DOHH2 (cell line): Measurements from ENCODE around the gene SIGMAR1.
A peak's percentile ranks its signal among the peaks of the same experiment; 100 is the strongest.

Source experiments
- H3F3A ChIP-seq: fragments of 200-600 bp; sonication (generic), shearing (Covaris generic); 2 replicates; pipeline ENCODE4 v1.6.0; 2016; ENCODE audit warnings: antibody characterized with exemption, mild to moderate bottlenecking; ENCODE audit not compliant: control insufficient read depth, insufficient read depth
- H3K27ac ChIP-seq: fragments of 200-600 bp; sonication (generic); 2 replicates; pipeline ENCODE4 v1.5.1; 2014; ENCODE audit warnings: low read depth, mild to moderate bottlenecking, low read length, moderate library complexity
- H3K27me3 ChIP-seq: fragments of 200-600 bp; sonication (generic); 2 replicates; pipeline ENCODE4 v1.6.1; 2014; ENCODE audit warnings: mild to moderate bottlenecking, low read length, mixed read lengths; ENCODE audit not compliant: control insufficient read depth
- H3K36me3 ChIP-seq: fragments of 200-600 bp; sonication (generic); 2 replicates; pipeline ENCODE4 v1.6.1; 2014; ENCODE audit warnings: mild to moderate bottlenecking, low read length, moderate library complexity, mixed read lengths; ENCODE audit not compliant: control insufficient read depth
- H3K4me1 ChIP-seq: fragments of 200-600 bp; sonication (generic); 2 replicates; pipeline ENCODE4 v1.6.1; 2014; ENCODE audit warnings: mild to moderate bottlenecking, low read length, mixed read lengths; ENCODE audit not compliant: control insufficient read depth
- H3K4me2 ChIP-seq: fragments of 200-600 bp; sonication (generic); 2 replicates; pipeline ENCODE4 v1.6.0; 2014; ENCODE audit warnings: mild to moderate bottlenecking, low read length, moderate library complexity
- H3K4me3 ChIP-seq: fragments of 200-600 bp; sonication (generic); 2 replicates; pipeline ENCODE4 v1.5.1; 2014; ENCODE audit warnings: mild to moderate bottlenecking, low read length, mixed read lengths
- H3K79me2 ChIP-seq: fragments of 200-600 bp; sonication (generic); 2 replicates; pipeline ENCODE4 v1.6.1; 2014; ENCODE audit warnings: mild to moderate bottlenecking, low read length, mixed read lengths; ENCODE audit not compliant: control insufficient read depth
- H3K9me2 ChIP-seq: fragments of 200-600 bp; sonication (generic); replicated peaks from 2 replicates; pipeline ENCODE4 v1.6.1; 2014; ENCODE audit warnings: mild to moderate bottlenecking, low read length, mixed read lengths; ENCODE audit not compliant: control insufficient read depth
- H3K9me3 ChIP-seq: fragments of 200-600 bp; sonication (generic); 2 replicates; pipeline ENCODE4 v1.6.1; 2014; ENCODE audit warnings: antibody characterized with exemption, low read length, mixed read lengths; ENCODE audit not compliant: control insufficient read depth, insufficient read depth
- H4K20me1 ChIP-seq: fragments of 200-600 bp; sonication (generic); 2 replicates; pipeline ENCODE4 v1.6.0; 2014; ENCODE audit warnings: low read depth, mild to moderate bottlenecking, antibody characterized with exemption, low read length, moderate library complexity; ENCODE audit not compliant: control insufficient read depth, insufficient read depth
- CTCF ChIP-seq: fragments of 200-600 bp; sonication (generic); IDR thresholded peaks from one replicate; pipeline ENCODE4 v1.5.1; 2014; ENCODE audit warnings: antibody characterized with exemption, mild to moderate bottlenecking, low read depth, low read length; ENCODE audit not compliant: poor library complexity, severe bottlenecking
- EZH2phosphoT487 ChIP-seq: fragments of 200-600 bp; sonication (generic); IDR thresholded peaks from 2 replicates; pipeline ENCODE4 v1.6.1; 2017; ENCODE audit warnings: borderline replicate concordance, mild to moderate bottlenecking, antibody characterized with exemption, low read length, moderate library complexity, mixed read lengths

The SIGMAR1 gene

DNA sequence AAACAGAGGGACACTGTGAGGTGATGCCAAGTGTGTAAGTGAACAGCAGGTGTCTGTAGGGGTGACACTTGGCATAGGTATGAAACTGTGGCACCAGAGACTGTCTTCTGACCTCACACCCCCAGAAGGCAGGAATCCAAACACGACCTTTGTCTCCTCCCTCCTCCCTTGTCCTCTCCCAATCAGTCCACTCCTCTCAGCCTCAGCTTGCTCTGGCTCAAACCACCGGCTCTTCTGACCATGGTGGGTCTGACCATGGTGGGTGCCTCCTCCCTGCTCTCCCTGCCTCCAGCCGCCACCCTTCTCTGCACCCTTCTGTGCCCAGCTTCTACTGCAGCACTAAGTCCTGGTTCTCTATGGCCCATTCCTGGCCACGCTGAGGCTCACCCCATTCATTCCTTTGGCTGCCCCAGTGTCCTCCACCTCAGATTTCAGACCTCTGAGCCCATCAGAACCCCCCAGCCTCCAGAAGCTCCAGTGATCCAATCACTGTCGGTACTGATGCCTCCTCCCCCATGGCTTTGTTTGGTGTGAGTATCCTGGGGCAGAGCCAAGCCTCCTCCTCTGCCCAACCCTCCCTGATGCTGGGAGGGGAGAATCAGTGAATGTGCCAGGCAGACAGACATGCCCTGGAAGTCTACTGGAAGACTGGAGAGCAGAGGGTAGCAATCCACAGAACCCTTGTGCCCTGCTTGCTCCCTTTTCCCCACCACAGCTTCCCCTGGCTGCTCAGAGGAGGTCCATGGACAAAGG is 7.0 kb downstream of the SIGMAR1 start:
- H3K4me1 ChIP-seq = peaks cover 18% of the 10 kb centered on the region
- TF ChIP-seq CTCF = no peak
- TF ChIP-seq EZH2phosphoT487 = no peak
- no peak overlapping the region for H3K4me3 ChIP-seq
- H3K27ac ChIP-seq = no peak overlapping the region
- H3K4me2 ChIP-seq = no peak overlapping the region
- H3K27me3 ChIP-seq = peaks cover 47% of the 10 kb centered on the region
- no peaks in the 10 kb centered on the region for H3K9me3 ChIP-seq
- peaks cover 3% of the 10 kb centered on the region; the same call in 1 of the 2 replicates for H3F3A ChIP-seq
- H3K79me2 ChIP-seq = peaks cover 4% of the 10 kb centered on the region
- H4K20me1 ChIP-seq = no peaks in the 10 kb centered on the region
- no peaks in the 10 kb centered on the region for H3K9me2 ChIP-seq
- peaks cover 6% of the 10 kb centered on the region; the same call in 1 of the 2 replicates for H3K36me3 ChIP-seq

DNA sequence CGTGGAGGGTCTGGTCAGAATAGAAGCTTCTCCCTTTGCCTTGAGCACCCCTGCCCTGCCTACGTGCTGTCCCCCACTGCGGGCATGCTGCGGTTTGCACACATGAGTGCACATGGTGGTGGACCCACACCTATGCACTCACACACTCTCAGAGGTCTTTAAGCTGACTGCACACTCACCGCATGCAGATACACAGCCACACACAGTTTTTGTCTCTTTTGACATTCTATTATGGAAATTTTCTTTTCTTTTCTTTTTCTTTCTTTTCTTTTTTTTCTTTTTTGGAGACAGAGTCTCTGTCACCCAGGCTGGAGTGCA is 8.1 kb downstream of the SIGMAR1 start:
- Histone ChIP-seq H3K4me1 (peaks cover 13% of the 10 kb centered on the region), H3K4me2 (peak overlapping the region; percentile 57), H3K9me2 (no peaks in the 10 kb centered on the region), H3K27me3 (peaks cover 54% of the 10 kb centered on the region), H3K27ac (no peak overlapping the region), H3K36me3 (no peaks in the 10 kb centered on the region), H3K79me2 (no peaks in the 10 kb centered on the region), H3F3A (peaks cover 3% of the 10 kb centered on the region; the same call in 1 of the 2 replicates), H4K20me1 (no peaks in the 10 kb centered on the region), H3K9me3 (no peaks in the 10 kb centered on the region), H3K4me3 (no peak overlapping the region)
- TF ChIP-seq EZH2phosphoT487 (no peak), CTCF (no peak)

GRCh38 chr9:34628656-34629490 is 8.7 kb downstream of the SIGMAR1 start, which contains the start of gene ARID3C:
TSS of gene ARID3C (minus strand) at chr9:34629066. CDS start at chr9:34628014, 1,052 bp downstream.
- Histone ChIP-seq H3K79me2 (no peaks in the 10 kb centered on the region), H4K20me1 (no peaks in the 10 kb centered on the region), H3K36me3 (no peaks in the 10 kb centered on the region), H3K9me2 (no peaks in the 10 kb centered on the region), H3K9me3 (no peaks in the 10 kb centered on the region), H3K4me2 (peak within 1 kb of the TSS; percentile 57), H3K27me3 (peaks cover 58% of the 10 kb centered on the region), H3K4me3 (peak within 1 kb of the TSS; percentile 45), H3F3A (no peaks in the 10 kb centered on the region), H3K4me1 (peaks cover 13% of the 10 kb centered on the region), H3K27ac (no peak within 1 kb of the TSS)
- TF ChIP-seq CTCF (no peak), EZH2phosphoT487 (peak; percentile 47; the same call in 1 of the 2 replicates)
